ENCODE measurements around the gene TRAK1.

TRAK1 gene

GRCh38 chr3:42216302-42216701 is 125.1 kb downstream of the TRAK1 start:
- H4K20me1 ChIP-seq (ENCODE audit: insufficient read depth, low read length): no peaks in the 10 kb centered on the region
- H2AFZ ChIP-seq (ENCODE audit: low read length): no peak overlapping the region
- H3K9ac ChIP-seq (ENCODE audit: low read length): no peak overlapping the region
- H3K4me1 ChIP-seq (ENCODE audit: low read length): peaks cover 49% of the 10 kb centered on the region
- no peak overlapping the region for H3K4me3 ChIP-seq (ENCODE audit: low read length)
- no peak overlapping the region; the same call in 1 of the 2 replicates for H3K27ac ChIP-seq (ENCODE audit: low read length)
- H3K79me2 ChIP-seq (ENCODE audit: low read length): 0 out of 2 replicates have a peak, but pooled peaks cover 4% of the 10 kb centered on the region
- no peaks in the 10 kb centered on the region for H3K9me2 ChIP-seq (replicated peaks; ENCODE audit: insufficient read depth, low read length)
- H3F3A ChIP-seq (ENCODE audit: insufficient read depth, low read length): peaks cover 35% of the 10 kb centered on the region
- no peaks in the 10 kb centered on the region for H3K9me3 ChIP-seq (replicated peaks; ENCODE audit: insufficient read depth, low read length)
- TF ChIP-seq EZH2 (optimal IDR thresholded peaks at IDR 0.05; ENCODE audit: low read depth, low read length) (no peak), EZH2phosphoT487 (IDR thresholded peaks at IDR 0.05; ENCODE audit: low read length) (no peak), CTCF (IDR thresholded peaks at IDR 0.05; ENCODE audit: low read length) (no peak)
- 0 out of 2 replicates have a peak, but pooled peaks cover 2% of the 10 kb centered on the region for H3K36me3 ChIP-seq (replicated peaks; ENCODE audit: insufficient read depth, low read length)
- peak; percentile 85 for DNase-seq
- H3K27me3 ChIP-seq (replicated peaks; ENCODE audit: insufficient read depth, low read length): no peaks in the 10 kb centered on the region
- H3K4me2 ChIP-seq (ENCODE audit: low read depth, low read length): peak overlapping the region; percentile 80; the same call in 1 of the 2 replicates

GRCh38 chr3:42216931-42217333 is 125.8 kb downstream of the TRAK1 start:
- Histone ChIP-seq H3K4me1 (ENCODE audit: low read length) (peaks cover 49% of the 10 kb centered on the region), H3K9ac (ENCODE audit: low read length) (no peak overlapping the region)

GRCh38 chr3:42220436-42221121 is 129.4 kb downstream of the TRAK1 start:
- no peak overlapping the region for H3K9ac ChIP-seq (ENCODE audit: low read length)

More at GRCh38 chr3:42216931-42217333, 125.8 kb downstream of the TRAK1 start:
- Histone ChIP-seq H3K9me2 (replicated peaks; ENCODE audit: insufficient read depth, low read length) (no peaks in the 10 kb centered on the region), H3K9me3 (replicated peaks; ENCODE audit: insufficient read depth, low read length) (no peaks in the 10 kb centered on the region), H3K4me2 (ENCODE audit: low read depth, low read length) (peak overlapping the region; percentile 80; the same call in 1 of the 2 replicates), H3K36me3 (replicated peaks; ENCODE audit: insufficient read depth, low read length) (no peaks in the 10 kb centered on the region), H3K27me3 (replicated peaks; ENCODE audit: insufficient read depth, low read length) (no peaks in the 10 kb centered on the region), H3K4me3 (ENCODE audit: low read length) (no peak overlapping the region), H3K79me2 (ENCODE audit: low read length) (0 out of 2 replicates have a peak, but pooled peaks cover 4% of the 10 kb centered on the region), H4K20me1 (ENCODE audit: insufficient read depth, low read length) (no peaks in the 10 kb centered on the region), H3F3A (ENCODE audit: insufficient read depth, low read length) (peaks cover 35% of the 10 kb centered on the region), H2AFZ (ENCODE audit: low read length) (no peak overlapping the region), H3K27ac (ENCODE audit: low read length) (no peak overlapping the region)
- TF ChIP-seq EZH2phosphoT487 (IDR thresholded peaks at IDR 0.05; ENCODE audit: low read length): no peak
- no peak for TF ChIP-seq EZH2 (optimal IDR thresholded peaks at IDR 0.05; ENCODE audit: low read depth, low read length)
- no peak for TF ChIP-seq CTCF (IDR thresholded peaks at IDR 0.05; ENCODE audit: low read length)
- DNase-seq: no peak

More at GRCh38 chr3:42220436-42221121, 129.4 kb downstream of the TRAK1 start:
- H3K4me3 ChIP-seq (ENCODE audit: low read length): no peak overlapping the region
- no peaks in the 10 kb centered on the region for H4K20me1 ChIP-seq (ENCODE audit: insufficient read depth, low read length)
- H3K36me3 ChIP-seq (replicated peaks; ENCODE audit: insufficient read depth, low read length): no peaks in the 10 kb centered on the region
- no peaks in the 10 kb centered on the region for H3K27me3 ChIP-seq (replicated peaks; ENCODE audit: insufficient read depth, low read length)
- no peak for DNase-seq
- no peak overlapping the region for H3K27ac ChIP-seq (ENCODE audit: low read length)
- no peak overlapping the region for H3K4me2 ChIP-seq (ENCODE audit: low read depth, low read length)
- H3K9me2 ChIP-seq (replicated peaks; ENCODE audit: insufficient read depth, low read length): no peaks in the 10 kb centered on the region
- no peaks in the 10 kb centered on the region for H3K9me3 ChIP-seq (replicated peaks; ENCODE audit: insufficient read depth, low read length)
- TF ChIP-seq EZH2 (optimal IDR thresholded peaks at IDR 0.05; ENCODE audit: low read depth, low read length) (no peak), CTCF (IDR thresholded peaks at IDR 0.05; ENCODE audit: low read length) (no peak)
- H2AFZ ChIP-seq (ENCODE audit: low read length): no peak overlapping the region
- H3F3A ChIP-seq (ENCODE audit: insufficient read depth, low read length): peaks cover 8% of the 10 kb centered on the region; the same call in 1 of the 2 replicates
- 0 out of 2 replicates have a peak, but pooled peaks cover 4% of the 10 kb centered on the region for H3K79me2 ChIP-seq (ENCODE audit: low read length)
- H3K4me1 ChIP-seq (ENCODE audit: low read length): peaks cover 19% of the 10 kb centered on the region

Measured in MM.1S (cell line).